Gastrocnemius medialis (tissue), 4 donors: ENCODE results near the gene KIAA1586. TPM values are rescaled to one million over a fixed set of nuclear protein-coding genes. Genes with fewer than 3 reads are reported as not detected.
"Not testable (repeated sequence)": the region's sequence is repeated elsewhere in the genome, so short reads cannot be mapped to it uniquely, and the experiment has no call there.

Source experiments
- ATAC-seq, 2 donors: fragments of 150-250 bp; one replicate each; pipeline ENCODE4 v1.9.1; 2016
- DNase-seq, 2 donors: peaks; one replicate each; pipeline ENCODE4 v3.0.0-alpha.2; 2019
- H3K27ac ChIP-seq, 4 donors: fragments of 200-600 bp; sonication (generic); 1 replicate in 1 of 4; 2 replicates in 3 of 4; pipeline ENCODE4 v1.5.1; 2016 to 2018; ENCODE audit warnings: mild to moderate bottlenecking in 2 of 4, moderate library complexity in 1 of 4
- H3K27me3 ChIP-seq, 3 donors: fragments of 200-600 bp; sonication (generic) in 2 of 3; 1 replicate in 1 of 3; 2 replicates in 2 of 3; pipeline versions ENCODE4 v1.5.1 to v1.6.0; 2016 to 2019; ENCODE audit warnings: mild to moderate bottlenecking in 1 of 3, moderate library complexity in 1 of 3
- H3K36me3 ChIP-seq, 2 donors: fragments of 200-600 bp; sonication (generic) in 1 of 2; one replicate each; pipeline ENCODE4 v1.5.1; 2017 to 2018
- H3K4me1 ChIP-seq, 2 donors: fragments of 200-600 bp; sonication (generic) in 1 of 2; one replicate each; pipeline ENCODE4 v1.5.1; 2016 to 2017; ENCODE audit warnings: mild to moderate bottlenecking in 2 of 2
- H3K4me3 ChIP-seq, 4 donors: fragments of 200-600 bp; sonication (generic) in 3 of 4; 1 replicate in 1 of 4; 2 replicates in 3 of 4; pipeline ENCODE4 v1.5.1; 2016 to 2019; ENCODE audit warnings: mild to moderate bottlenecking in 2 of 4
- H3K9me3 ChIP-seq, 3 donors: fragments of 200-600 bp; sonication (generic) in 2 of 3; 1 replicate in 1 of 3; 2 replicates in 2 of 3; pipeline ENCODE4 v1.5.1; 2016 to 2019
- POLR2A ChIP-seq, 2 donors: fragments of 450-650 bp; IDR thresholded peaks; one replicate each; pipeline ENCODE4 v1.6.1; 2017; ENCODE audit warnings: antibody characterized with exemption in 2 of 2, mild to moderate bottlenecking in 2 of 2, moderate library complexity in 2 of 2
- in situ Hi-C, 4 donors: fragments of 200-750 bp; cut with MboI; loops; one replicate each; pipeline versions ENCODE4 v1.15.0 to v1.8.0; 2017; ENCODE audit warnings: low sequenced_read_pairs in 4 of 4
- intact Hi-C: fragments of 100-400 bp; cut with DNase I; formaldehyde crosslinking; loops from one replicate; pipeline ENCODE4 v1.15.1; 2023; ENCODE audit warnings: low total_unique reads
- total RNA-seq, 4 donors: library from RNA; depleted of rRNA; stranded (reverse); fragments of >200 nt; gene quantifications; one replicate each; pipeline versions ENCODE4 v1.1.0 to v1.2.3, GENCODE V29; 2016
- TF ChIP-seq, protein P1 (sequence below), 5 experiments: fragments of 450-650 bp in 3 of 5; fragments of 200-600 bp in 2 of 5; sonication (generic) in 2 of 5; IDR thresholded peaks in 4 of 5; conservative IDR thresholded peaks in 1 of 5; 1 replicate in 4 of 5; 2 replicates in 1 of 5; pipeline ENCODE4 v1.5.1; 2016 to 2019; ENCODE audit warnings: antibody characterized with exemption in 5 of 5, mild to moderate bottlenecking in 3 of 5, moderate library complexity in 3 of 5

The KIAA1586 gene
- total RNA-seq, 4 donors from 2014 or later = 1.9 to 10.2 (median 3.0) TPM

GRCh38 chr6:57004292-57004691 is 42.2 kb upstream of the KIAA1586 start:
- H3K9me3 ChIP-seq = no peaks in the 10 kb centered on the region
- no peaks in the 10 kb centered on the region for H3K36me3 ChIP-seq
- H3K27ac ChIP-seq = no peak overlapping the region
- intact Hi-C loops = no loop called here
- H3K4me1 ChIP-seq = peaks cover 0 to 5% of the 10 kb centered on the region in 2 donors
- in situ Hi-C loops = loop anchor here in 1 of 4 donors (25.0 kb wide), 1 partner anchor 92 kb away; no protein-coding TSS in a partner anchor
- DNase-seq (no peak), ATAC-seq (no peak)
- no peaks in the 10 kb centered on the region for H3K27me3 ChIP-seq
- no peak overlapping the region for H3K4me3 ChIP-seq
- TF ChIP-seq, protein P1, sequence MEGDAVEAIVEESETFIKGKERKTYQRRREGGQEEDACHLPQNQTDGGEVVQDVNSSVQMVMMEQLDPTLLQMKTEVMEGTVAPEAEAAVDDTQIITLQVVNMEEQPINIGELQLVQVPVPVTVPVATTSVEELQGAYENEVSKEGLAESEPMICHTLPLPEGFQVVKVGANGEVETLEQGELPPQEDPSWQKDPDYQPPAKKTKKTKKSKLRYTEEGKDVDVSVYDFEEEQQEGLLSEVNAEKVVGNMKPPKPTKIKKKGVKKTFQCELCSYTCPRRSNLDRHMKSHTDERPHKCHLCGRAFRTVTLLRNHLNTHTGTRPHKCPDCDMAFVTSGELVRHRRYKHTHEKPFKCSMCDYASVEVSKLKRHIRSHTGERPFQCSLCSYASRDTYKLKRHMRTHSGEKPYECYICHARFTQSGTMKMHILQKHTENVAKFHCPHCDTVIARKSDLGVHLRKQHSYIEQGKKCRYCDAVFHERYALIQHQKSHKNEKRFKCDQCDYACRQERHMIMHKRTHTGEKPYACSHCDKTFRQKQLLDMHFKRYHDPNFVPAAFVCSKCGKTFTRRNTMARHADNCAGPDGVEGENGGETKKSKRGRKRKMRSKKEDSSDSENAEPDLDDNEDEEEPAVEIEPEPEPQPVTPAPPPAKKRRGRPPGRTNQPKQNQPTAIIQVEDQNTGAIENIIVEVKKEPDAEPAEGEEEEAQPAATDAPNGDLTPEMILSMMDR (IDR thresholded peaks at IDR 0.05 in 4 of 5, conservative IDR thresholded peaks at IDR 0.05 in 1 of 5) = no peak
- no peak for TF ChIP-seq POLR2A (IDR thresholded peaks at IDR 0.05)

DNA sequence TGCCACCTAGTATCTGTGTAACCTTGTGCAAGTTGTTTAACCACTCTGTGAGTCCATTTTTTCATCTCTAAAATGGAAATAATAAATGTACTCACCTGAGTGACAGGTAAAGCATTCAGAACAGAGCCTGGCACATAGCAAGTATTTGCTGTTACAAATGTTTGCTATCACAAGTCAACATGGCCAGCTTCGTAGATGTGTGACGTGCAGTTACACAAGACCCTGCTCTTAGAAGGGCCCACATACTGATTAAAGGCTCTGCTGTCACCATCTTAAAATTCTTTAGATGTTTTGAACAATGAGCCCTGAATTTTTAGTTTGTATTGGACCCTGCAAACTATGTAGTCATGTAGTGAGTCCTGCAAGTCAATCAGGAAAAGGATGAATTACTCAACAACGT is 40.4 kb upstream of the KIAA1586 start:
- TF ChIP-seq, protein P1 (IDR thresholded peaks at IDR 0.05 in 4 of 5, conservative IDR thresholded peaks at IDR 0.05 in 1 of 5) = no peak
- no peak for TF ChIP-seq POLR2A (IDR thresholded peaks at IDR 0.05)
- DNase-seq (no peak), ATAC-seq (no peak)
- Histone ChIP-seq H3K36me3 (no peaks in the 10 kb centered on the region), H3K27ac (no peak overlapping the region), H3K4me3 (no peak overlapping the region), H3K4me1 (peaks cover 0 to 5% of the 10 kb centered on the region in 2 donors), H3K27me3 (no peaks in the 10 kb centered on the region), H3K9me3 (no peaks in the 10 kb centered on the region)
- in situ Hi-C loops (loop anchor here in 1 of 4 donors (25.0 kb wide), 1 partner anchor 94 kb away; no protein-coding TSS in a partner anchor), intact Hi-C loops (no loop called here)

- H3K27ac ChIP-seq, ATAC-seq, H3K4me3 ChIP-seq, H3K9me3 ChIP-seq, DNase-seq, intact Hi-C loops, H3K36me3 ChIP-seq, H3K27me3 ChIP-seq, H3K4me1 ChIP-seq: not testable (repeated sequence)
- in situ Hi-C loops = loop anchor here in 1 of 4 donors (25.0 kb wide), 1 partner anchor 96 kb away; no protein-coding TSS in a partner anchor
Measured at GRCh38 chr6:57008069-57008468, 38.4 kb upstream of the KIAA1586 start.

DNA sequence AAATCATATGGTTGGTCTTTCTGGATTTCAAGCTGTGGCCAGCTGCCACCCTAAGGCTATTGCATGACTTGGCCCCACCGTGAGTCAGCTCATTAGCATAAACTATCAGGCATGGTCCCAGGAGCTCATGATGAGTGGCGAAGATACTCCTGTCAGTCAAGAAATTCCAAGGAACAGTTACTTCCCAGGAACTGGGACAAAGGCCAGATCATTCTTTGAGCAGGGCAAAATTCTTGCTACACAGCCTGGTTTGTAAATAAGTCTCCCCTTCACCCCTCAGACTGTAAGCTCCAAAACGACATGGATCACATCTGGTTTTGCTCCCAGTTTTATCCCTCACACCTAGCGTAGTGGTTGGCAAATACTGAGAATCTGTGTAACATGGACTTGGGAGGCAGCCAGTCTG is 33.0 kb upstream of the KIAA1586 start:
- TF ChIP-seq POLR2A (IDR thresholded peaks at IDR 0.05) = no peak
- TF ChIP-seq, protein P1 (IDR thresholded peaks at IDR 0.05 in 4 of 5, conservative IDR thresholded peaks at IDR 0.05 in 1 of 5) = no peak
- DNase-seq (no peak), ATAC-seq (no peak)
- in situ Hi-C loops = loop anchor here in 2 of 4 donors (5.0 to 25.0 kb wide), 2 partner anchors 101 kb away; no protein-coding TSS in a partner anchor
- H3K4me3 ChIP-seq = no peak overlapping the region
- H3K9me3 ChIP-seq = no peaks in the 10 kb centered on the region
- no peak overlapping the region for H3K27ac ChIP-seq
- intact Hi-C loops = no loop called here
- no peaks in the 10 kb centered on the region for H3K4me1 ChIP-seq
- no peaks in the 10 kb centered on the region for H3K36me3 ChIP-seq
- H3K27me3 ChIP-seq = no peaks in the 10 kb centered on the region

GRCh38 chr6:57017069-57017468 is 29.4 kb upstream of the KIAA1586 start:
- intact Hi-C loops = no loop called here
- H3K4me3 ChIP-seq = no peak overlapping the region

More at GRCh38 chr6:57017069-57017468, 29.4 kb upstream of the KIAA1586 start:
- H3K27ac ChIP-seq = no peak overlapping the region
- ATAC-seq = no peak
- no peaks in the 10 kb centered on the region for H3K9me3 ChIP-seq
- H3K4me1 ChIP-seq = no peaks in the 10 kb centered on the region
- TF ChIP-seq, protein P1 (IDR thresholded peaks at IDR 0.05 in 4 of 5, conservative IDR thresholded peaks at IDR 0.05 in 1 of 5) = no peak
- no peak for TF ChIP-seq POLR2A (IDR thresholded peaks at IDR 0.05)
- no peaks in the 10 kb centered on the region for H3K27me3 ChIP-seq
- no peak for DNase-seq
- in situ Hi-C loops = loop anchor here in 1 of 4 donors (25.0 kb wide), 1 partner anchor 105 kb away; no protein-coding TSS in a partner anchor
- H3K36me3 ChIP-seq = no peaks in the 10 kb centered on the region
